Transverse colon (tissue), 4 donors: Measurements from ENCODE around the gene CBLC. TPM values are rescaled to one million over a fixed set of nuclear protein-coding genes. Genes with fewer than 3 reads are reported as not detected.
A peak's percentile ranks its signal among the peaks of the same experiment; 100 is the strongest.

ENCODE experiments used
- DNase-seq: peaks from one replicate; pipeline ENCODE4 v3.0.0-alpha.2; 2019
- H3K27ac ChIP-seq, 4 donors: fragments of 200-600 bp; sonication (generic); 2 replicates each; pipeline ENCODE4 v1.5.1; 2016 to 2018; ENCODE audit warnings: inconsistent platforms in 4 of 4
- H3K27me3 ChIP-seq: fragments of 200-600 bp; sonication (generic); 2 replicates; pipeline ENCODE4 v1.5.1; 2017; ENCODE audit warnings: inconsistent platforms
- H3K36me3 ChIP-seq, 4 donors: fragments of 200-600 bp; sonication (generic); 2 replicates each; pipeline ENCODE4 v1.5.1; 2017 to 2019; ENCODE audit warnings: inconsistent platforms in 4 of 4
- H3K4me1 ChIP-seq, 4 donors: fragments of 200-600 bp; sonication (generic); 2 replicates each; pipeline ENCODE4 v1.5.1; 2017 to 2020; ENCODE audit warnings: inconsistent platforms in 4 of 4
- H3K4me3 ChIP-seq, 4 donors: fragments of 200-600 bp; sonication (generic); 1 replicate in 1 of 4; 2 replicates in 3 of 4; pipeline versions ENCODE4 v1.5.1 to v1.6.1; 2017 to 2019; ENCODE audit warnings: inconsistent platforms in 4 of 4
- H3K9me3 ChIP-seq, 2 donors: fragments of 200-600 bp; sonication (generic); 2 replicates each; pipeline ENCODE4 v1.5.1; 2017 to 2019; ENCODE audit warnings: inconsistent platforms in 2 of 2
- EP300 ChIP-seq: sonication (generic); formaldehyde crosslinking; IDR thresholded peaks from one replicate; pipeline ENCODE4 v1.6.1; 2017; ENCODE audit warnings: antibody characterized with exemption, low read depth
- POLR2A ChIP-seq: fragments of 450-650 bp; IDR thresholded peaks from one replicate; pipeline ENCODE4 v1.6.1; 2016; ENCODE audit warnings: antibody characterized with exemption, mild to moderate bottlenecking, moderate library complexity
- POLR2AphosphoS5 ChIP-seq, 3 donors: sonication (generic); formaldehyde crosslinking; IDR thresholded peaks; one replicate each; pipeline ENCODE4 v1.6.1; 2016; ENCODE audit warnings: antibody characterized with exemption in 3 of 3
- WGBS, 2 donors: methylation state at CpG; one replicate each; pipeline ENCODE4 v1.1.5; 2018; ENCODE audit warnings: low coverage in 1 of 2; 5-methylcytosine and 5-hydroxymethylcytosine counted together
- in situ Hi-C, 4 donors: fragments of 200-750 bp; cut with MboI; loops; one replicate each; pipeline versions ENCODE4 v1.15.0 to v1.15.1; 2017; ENCODE audit warnings: low sequenced_read_pairs in 3 of 4, low pct_ligation_motif_present in 1 of 4, low pct_unique_long_range_greater_than_20kb in 1 of 4
- intact Hi-C: fragments of 100-400 bp; cut with DNase I; formaldehyde crosslinking; loops from one replicate; pipeline ENCODE4 v1.15.1; 2023; ENCODE audit warnings: low total_unique reads
- total RNA-seq, 4 donors: library from RNA; depleted of rRNA; stranded (reverse); fragments of >200 nt; gene quantifications; one replicate each; pipeline ENCODE4 v1.1.0, GENCODE V29; 2016
- TF ChIP-seq, protein P1 (sequence below), 5 experiments: fragments of 200-600 bp in 3 of 5; fragments of 450-650 bp in 2 of 5; sonication (generic) in 3 of 5; IDR thresholded peaks; 1 replicate in 2 of 5; 2 replicates in 3 of 5; pipeline ENCODE4 v1.5.1; 2016 to 2017; ENCODE audit warnings: antibody characterized with exemption in 5 of 5, inconsistent platforms in 3 of 5, mild to moderate bottlenecking in 2 of 5, moderate library complexity in 1 of 5

The CBLC gene
- total RNA-seq, 4 donors from 2014 or later = 96.1 to 210 (median 145) TPM

DNA sequence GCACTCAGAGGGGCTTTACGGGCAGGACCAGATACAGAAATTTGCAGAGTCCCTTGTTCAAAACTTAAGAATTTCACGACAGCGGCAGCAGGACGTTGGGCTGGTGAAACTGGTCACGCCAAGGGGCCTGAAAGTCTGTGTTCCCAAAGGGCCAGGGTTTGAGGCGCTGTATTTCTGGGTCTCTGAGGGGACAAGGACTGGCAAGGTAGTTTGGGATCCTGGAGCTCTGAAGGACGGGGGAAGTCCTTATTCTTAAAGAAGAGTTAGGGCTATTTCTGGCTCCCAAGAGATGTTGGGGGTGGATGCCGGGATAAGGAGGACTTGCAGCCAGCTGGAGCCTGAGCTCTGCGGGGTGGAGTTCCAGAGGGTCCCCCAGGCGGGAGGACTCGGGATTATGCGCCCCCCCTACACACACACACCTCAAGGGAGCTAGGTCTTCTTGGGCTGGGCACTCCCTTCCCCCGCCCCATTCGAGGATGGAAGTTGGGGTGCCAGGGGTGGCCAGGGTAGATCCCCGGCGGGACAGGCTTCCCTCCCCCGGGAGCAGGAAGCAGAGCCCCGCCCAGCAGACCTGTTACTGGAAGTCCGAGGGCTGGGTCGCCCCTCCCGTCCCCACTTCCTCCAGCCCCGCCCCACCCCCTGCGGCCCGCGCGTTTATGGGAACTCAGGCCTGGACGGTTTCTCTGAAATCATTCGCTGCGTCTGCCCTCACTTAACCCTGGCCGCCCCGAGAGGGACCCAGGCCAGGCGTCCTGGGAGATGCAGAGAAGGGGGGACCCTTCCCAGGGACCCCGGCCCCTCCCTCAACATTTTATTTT, 23.5 kb upstream of the CBLC start:
- peak; percentile 68 for TF ChIP-seq POLR2A
- peak; percentile 91 for TF ChIP-seq EP300
- TF ChIP-seq, protein P1, sequence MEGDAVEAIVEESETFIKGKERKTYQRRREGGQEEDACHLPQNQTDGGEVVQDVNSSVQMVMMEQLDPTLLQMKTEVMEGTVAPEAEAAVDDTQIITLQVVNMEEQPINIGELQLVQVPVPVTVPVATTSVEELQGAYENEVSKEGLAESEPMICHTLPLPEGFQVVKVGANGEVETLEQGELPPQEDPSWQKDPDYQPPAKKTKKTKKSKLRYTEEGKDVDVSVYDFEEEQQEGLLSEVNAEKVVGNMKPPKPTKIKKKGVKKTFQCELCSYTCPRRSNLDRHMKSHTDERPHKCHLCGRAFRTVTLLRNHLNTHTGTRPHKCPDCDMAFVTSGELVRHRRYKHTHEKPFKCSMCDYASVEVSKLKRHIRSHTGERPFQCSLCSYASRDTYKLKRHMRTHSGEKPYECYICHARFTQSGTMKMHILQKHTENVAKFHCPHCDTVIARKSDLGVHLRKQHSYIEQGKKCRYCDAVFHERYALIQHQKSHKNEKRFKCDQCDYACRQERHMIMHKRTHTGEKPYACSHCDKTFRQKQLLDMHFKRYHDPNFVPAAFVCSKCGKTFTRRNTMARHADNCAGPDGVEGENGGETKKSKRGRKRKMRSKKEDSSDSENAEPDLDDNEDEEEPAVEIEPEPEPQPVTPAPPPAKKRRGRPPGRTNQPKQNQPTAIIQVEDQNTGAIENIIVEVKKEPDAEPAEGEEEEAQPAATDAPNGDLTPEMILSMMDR (IDR thresholded peaks at IDR 0.05) = no peak
- peak; percentile 73 to 89 (median 79) for TF ChIP-seq POLR2AphosphoS5 (IDR thresholded peaks at IDR 0.05)
- peak; percentile 98 for DNase-seq
- WGBS, 2 donors = 0 to 4% methylated on average over 3 to 24 of the region's 33 CpGs
- intact Hi-C loops (no loop called here), in situ Hi-C loops (no loop called here)
- Histone ChIP-seq H3K27ac (peak overlapping the region; percentile 96 to 99 (median 98)), H3K9me3 (no peaks in the 10 kb centered on the region), H3K4me1 (peaks cover 50 to 95% (median 89%) of the 10 kb centered on the region in 4 donors), H3K36me3 (peaks cover 0 to 6% (median 0%) of the 10 kb centered on the region in 4 donors), H3K4me3 (peak overlapping the region; percentile 20 to 49 (median 32)), H3K27me3 (no peaks in the 10 kb centered on the region)

DNA sequence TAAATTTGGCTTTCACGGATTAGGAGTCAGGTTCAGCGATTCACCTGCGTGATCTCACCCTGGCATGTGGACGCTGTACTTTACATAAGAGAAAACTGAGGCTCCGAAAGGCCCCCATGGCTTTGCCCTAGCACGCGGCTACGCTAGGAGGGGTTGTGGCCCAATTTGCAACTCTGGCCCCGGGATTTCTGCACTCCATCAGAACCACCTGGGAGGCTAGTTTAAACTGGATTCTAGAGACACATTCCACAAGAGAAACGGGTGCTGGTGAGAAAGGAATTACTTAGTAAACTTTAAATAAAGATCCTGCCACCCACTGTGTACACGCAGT, 23.0 kb upstream of the CBLC start:
- intact Hi-C loops (no loop called here), in situ Hi-C loops (no loop called here)
- Histone ChIP-seq H3K27me3 (no peaks in the 10 kb centered on the region), H3K27ac (peak overlapping the region; percentile 96 to 99 (median 98)), H3K4me3 (peak overlapping the region in 3 of 4 donors; percentile 20 to 49 (median 36)), H3K9me3 (no peaks in the 10 kb centered on the region), H3K4me1 (peaks cover 50 to 90% (median 84%) of the 10 kb centered on the region in 4 donors), H3K36me3 (peaks cover 0 to 9% (median 0%) of the 10 kb centered on the region in 4 donors)
- WGBS, 2 donors = 27% methylated on average over 11 of the region's 11 CpGs; no CpG with 5 or more reads in 1 of the 2 donors
- no peak for DNase-seq
- no peak for TF ChIP-seq POLR2A
- no peak for TF ChIP-seq POLR2AphosphoS5 (IDR thresholded peaks at IDR 0.05)
- TF ChIP-seq, protein P1 (IDR thresholded peaks at IDR 0.05) = no peak
- TF ChIP-seq EP300 = no peak

DNA sequence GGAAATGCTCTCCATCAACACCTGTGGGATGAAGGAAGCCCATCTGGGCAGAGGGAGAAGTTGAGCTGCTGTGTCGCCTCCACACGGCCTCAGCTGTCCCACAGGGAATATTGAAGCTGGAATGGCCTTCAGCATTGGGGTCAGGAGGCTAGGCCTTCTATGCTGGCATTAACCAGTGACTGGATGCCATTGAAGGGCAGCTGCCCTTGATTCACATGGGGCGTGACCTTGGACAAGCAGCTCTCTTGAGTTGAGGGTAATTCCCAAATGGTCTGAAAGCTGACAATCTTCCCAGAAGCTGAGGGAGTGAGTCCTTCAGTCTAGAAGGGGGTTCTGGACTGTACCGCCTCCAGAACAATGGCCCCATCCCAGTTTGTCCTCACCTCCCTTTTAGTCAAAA, 22.5 kb upstream of the CBLC start:
- 85% methylated on average over 4 of the region's 4 CpGs; no CpG with 5 or more reads in 1 of the 2 donors for whole genome bisulfite sequencing, 2 donors
- TF ChIP-seq EP300 (no peak), POLR2AphosphoS5 (IDR thresholded peaks at IDR 0.05) (no peak), POLR2A (no peak)
- TF ChIP-seq, protein P1 (IDR thresholded peaks at IDR 0.05) = no peak
- intact Hi-C loops (no loop called here), in situ Hi-C loops (no loop called here)
- Histone ChIP-seq H3K27me3 (no peaks in the 10 kb centered on the region), H3K36me3 (peaks cover 0 to 9% (median under 1%) of the 10 kb centered on the region in 4 donors), H3K4me1 (peaks cover 46 to 85% (median 80%) of the 10 kb centered on the region in 4 donors), H3K4me3 (no peak overlapping the region), H3K9me3 (no peaks in the 10 kb centered on the region), H3K27ac (peak overlapping the region; percentile 96 to 99 (median 98))
- no peak for DNase-seq

- Histone ChIP-seq H3K4me3 (no peak overlapping the region), H3K36me3 (peaks cover 0 to 9% (median 4%) of the 10 kb centered on the region in 4 donors), H3K9me3 (no peaks in the 10 kb centered on the region), H3K27ac (peak overlapping the region; percentile 96 to 99 (median 98)), H3K4me1 (peaks cover 38 to 76% (median 72%) of the 10 kb centered on the region in 4 donors), H3K27me3 (no peaks in the 10 kb centered on the region)
- DNase-seq = no peak
- 85% methylated on average over 7 of the region's 7 CpGs; no CpG with 5 or more reads in 1 of the 2 donors for WGBS, 2 donors
- TF ChIP-seq POLR2AphosphoS5 (IDR thresholded peaks at IDR 0.05) (no peak), POLR2A (no peak), EP300 (no peak)
- TF ChIP-seq, protein P1 (IDR thresholded peaks at IDR 0.05) = no peak
- intact Hi-C loops = no loop called here
- in situ Hi-C loops = no loop called here
These were observed 21.6 kb upstream of the CBLC start for GRCh38 chr19:44756089-44756562.
